Frontal cortex (tissue), 4 donors: ENCODE data around the gene WDFY1. TPM values are rescaled to one million over a fixed set of nuclear protein-coding genes. Genes with fewer than 3 reads are reported as not detected.

ENCODE experiments used
- DNase-seq, 2 donors: peaks; one replicate each; pipeline ENCODE4 v3.0.0; 2012; ENCODE audit warnings: low spot score in 2 of 2
- FAIRE-seq: peaks from 2 replicates; lab custom pipeline; 2012; peaks lifted over from hg19 to GRCh38; lab: Jason Lieb, UNC
- total RNA-seq: library from RNA; depleted of rRNA; stranded (reverse); fragments of >200 nt; gene quantifications from one replicate; pipeline ENCODE4 v1.2.3, GENCODE V29; 2014
- donor health status: control.
- donor health status: control.
- donor health status: control.

Gene WDFY1
- total RNA-seq, result 50.5 TPM

- DNase-seq (peak; percentile 97), FAIRE-seq (no peak)
Observed at GRCh38 chr2:223944703-223945531, at the start of gene WDFY1. Gene WDFY1, minus strand, starts transcription at chr2:223945335. Its CDS starts 51 bp downstream, at chr2:223945284.

DNA sequence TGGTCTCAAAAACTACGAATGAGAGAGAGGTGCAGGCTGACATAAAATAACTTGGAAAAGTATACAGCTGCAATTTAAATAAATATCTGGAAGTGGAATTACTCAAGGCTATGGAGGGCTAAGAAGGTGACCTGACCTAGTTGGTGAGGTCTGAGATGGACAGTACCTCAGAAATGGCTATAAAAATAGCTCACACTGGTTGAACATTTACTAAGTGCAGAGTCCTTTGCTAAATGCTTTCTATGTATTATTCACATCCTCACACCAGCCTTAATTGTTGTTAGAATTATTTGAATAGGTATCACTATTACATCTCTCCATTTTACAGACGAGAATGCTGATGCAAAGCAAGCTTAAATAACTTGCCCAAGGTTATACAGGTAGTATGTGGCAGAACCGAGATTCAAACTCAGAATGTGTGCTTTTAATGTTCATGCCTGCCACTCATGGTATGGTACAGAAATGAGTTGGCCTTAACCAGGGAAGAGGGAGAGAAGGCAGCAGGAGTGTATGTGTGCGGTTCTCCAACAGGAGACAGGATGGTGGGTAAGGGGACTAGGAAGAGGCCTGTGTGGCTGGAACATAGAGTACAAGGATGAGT, 49.5 kb upstream of the WDFY1 start:
- DNase-seq (no peak), FAIRE-seq (no peak)

DNA sequence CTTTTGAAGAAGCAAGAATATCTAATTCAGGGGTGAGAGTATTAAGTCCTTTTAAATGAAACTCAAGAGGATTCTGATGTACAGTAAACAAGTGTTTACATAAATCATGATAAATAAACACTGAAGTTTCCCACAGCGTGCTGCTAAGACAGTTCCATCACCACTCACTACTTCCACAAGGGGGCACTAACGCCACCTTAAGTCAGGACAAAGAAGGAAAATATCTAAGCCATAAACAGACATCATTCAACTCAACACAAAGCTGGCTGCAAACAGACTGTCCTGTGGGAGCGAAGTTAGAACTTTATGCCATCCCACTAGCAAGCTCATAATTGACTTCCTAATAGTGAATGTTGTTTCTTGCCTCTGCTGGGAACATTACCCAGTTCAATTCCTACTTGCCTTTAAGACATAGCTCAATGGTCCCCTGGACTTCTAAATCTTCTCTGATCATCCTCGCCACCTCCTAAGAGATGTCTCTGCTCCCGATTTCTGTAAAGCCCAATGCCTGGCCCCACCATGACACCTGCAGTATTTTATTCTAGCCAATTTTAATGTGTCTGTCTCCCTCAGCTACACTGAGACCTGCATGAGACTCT, 48.6 kb upstream of the WDFY1 start:
- peak; percentile 88 for FAIRE-seq
- DNase-seq, result peak; percentile 50 to 69

DNA sequence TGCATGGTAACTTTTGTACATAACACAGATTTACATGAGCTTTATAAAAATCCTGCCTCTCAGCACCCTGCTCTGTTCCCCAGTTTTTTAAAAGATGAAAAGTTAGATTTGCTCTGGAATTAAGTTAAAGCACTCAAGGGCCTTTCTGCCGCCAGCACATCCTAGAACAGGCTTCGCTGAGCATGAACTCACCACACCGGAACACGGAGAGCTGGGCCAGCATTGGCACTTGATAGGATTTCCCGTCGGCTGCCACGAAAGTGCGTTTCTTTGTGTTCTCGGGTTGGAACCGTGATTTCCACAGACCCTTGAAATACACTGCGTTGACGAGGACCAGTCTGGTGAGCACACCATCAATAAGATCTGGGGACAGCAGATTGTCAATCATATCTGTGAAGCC, 46.5 kb upstream of the WDFY1 start:
- no peak for DNase-seq
- no peak for FAIRE-seq

DNA sequence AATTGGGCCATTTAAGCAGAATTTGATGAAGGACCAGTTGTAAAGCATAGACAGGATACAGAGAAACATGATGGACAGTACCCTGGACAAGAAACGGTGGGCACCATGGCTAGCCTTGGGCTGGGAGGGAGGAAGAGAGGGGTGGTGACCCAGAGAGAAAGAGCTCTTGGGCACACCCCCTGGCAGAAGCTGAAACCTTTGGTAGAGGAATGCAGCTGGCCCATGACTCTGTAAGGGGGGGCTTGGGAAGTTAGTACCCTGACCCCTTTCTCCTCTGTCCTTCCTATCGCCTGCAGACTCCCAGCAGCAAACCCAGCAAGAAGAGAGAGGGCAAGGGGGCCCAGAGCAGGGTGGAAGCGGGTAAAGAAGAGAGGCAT, 44.7 kb upstream of the WDFY1 start:
- no peak for FAIRE-seq
- no peak for DNase-seq

GRCh38 chr2:223989206-223989855, 44.2 kb upstream of the WDFY1 start:
- FAIRE-seq (no peak), DNase-seq (no peak)

GRCh38 chr2:223981241-223981640, 36.1 kb upstream of the WDFY1 start:
- no peak for FAIRE-seq
- DNase-seq, result no peak

- no peak for DNase-seq
- no peak for FAIRE-seq
Observed at GRCh38 chr2:223980803-223981202, 35.7 kb upstream of the WDFY1 start.

- FAIRE-seq (no peak), DNase-seq (no peak)
Observed at GRCh38 chr2:223980397-223980735, 35.2 kb upstream of the WDFY1 start.

DNA sequence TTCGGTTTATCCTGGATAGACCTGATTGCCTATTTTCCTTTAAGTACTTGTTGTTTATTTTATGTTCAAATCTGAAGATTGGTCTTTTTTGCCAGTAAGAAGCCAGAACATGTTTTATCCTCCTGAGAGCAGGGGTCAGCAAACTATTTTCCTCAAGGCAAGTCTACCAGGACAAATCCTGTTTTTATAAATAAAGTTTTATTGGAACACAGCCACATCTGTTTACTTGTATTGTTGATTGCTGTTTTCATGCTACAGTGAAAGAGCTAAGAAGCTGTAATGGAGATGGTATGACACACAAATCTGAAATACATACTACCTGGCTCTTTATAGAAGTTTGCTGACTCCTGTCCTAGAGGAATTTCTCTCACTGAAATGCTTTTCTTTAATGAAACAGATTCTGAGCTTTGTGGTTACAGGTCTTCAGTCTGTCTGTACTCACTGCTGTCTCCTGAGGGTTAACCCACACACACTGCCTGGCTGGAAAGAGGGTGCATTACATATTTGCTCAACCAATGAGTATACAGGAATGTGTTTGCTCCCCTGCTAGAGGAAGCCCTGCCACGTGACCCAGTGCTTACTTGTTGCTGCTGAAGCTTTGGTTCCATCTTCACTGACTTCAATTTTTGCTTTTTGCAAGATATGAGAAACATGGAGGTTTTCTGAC, 34.7 kb upstream of the WDFY1 start:
- no peak for FAIRE-seq
- DNase-seq, result no peak

- DNase-seq, result no peak
- no peak for FAIRE-seq
Observed at GRCh38 chr2:223978451-223978850, 33.3 kb upstream of the WDFY1 start.

DNA sequence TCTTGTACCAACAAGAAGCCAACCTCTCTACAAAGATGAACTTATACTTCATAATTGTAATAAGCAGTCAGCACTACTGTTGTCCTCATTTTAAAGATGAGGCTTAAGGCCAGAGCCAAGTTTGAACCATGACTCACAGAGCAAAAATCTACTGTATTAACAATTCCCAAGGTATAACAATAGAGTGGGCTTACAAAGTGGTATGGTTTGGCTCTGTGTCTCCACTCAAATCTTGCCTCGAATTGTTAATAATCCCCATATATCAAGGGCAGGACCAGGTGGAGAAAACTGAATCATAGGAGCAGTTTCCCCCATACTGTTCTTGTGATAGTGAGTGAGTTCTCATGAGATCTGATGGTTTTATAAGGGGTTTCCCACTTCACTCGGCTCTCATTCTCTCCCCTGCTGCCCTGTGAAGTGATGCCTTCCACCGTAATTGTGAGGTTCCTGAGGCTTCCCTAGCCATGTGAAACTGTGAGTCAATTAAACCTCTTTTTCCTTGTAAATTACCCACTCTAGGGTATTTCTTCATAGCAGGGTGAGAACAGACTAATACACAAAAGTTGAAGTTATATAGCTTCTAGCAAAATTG, 31.6 kb upstream of the WDFY1 start:
- FAIRE-seq, result no peak
- no peak for DNase-seq

DNA sequence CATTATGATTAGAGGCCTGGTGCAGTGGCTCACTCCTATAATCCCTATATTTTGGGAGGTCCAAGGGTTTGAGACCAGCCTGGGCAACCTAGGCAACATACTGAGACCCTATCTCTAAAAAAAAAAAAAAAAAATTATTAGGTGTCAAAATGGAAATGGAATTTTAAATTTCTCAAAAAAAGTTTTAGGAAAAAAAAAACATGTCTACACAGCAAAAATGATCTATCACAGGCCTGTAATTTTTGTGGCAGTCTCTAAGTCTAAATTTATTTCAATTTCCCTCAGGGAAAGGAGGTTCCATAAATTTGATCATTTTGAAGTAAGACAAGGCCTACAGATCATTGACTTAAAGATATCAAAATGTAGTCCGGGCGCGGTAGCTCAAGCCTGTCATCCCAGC, 28.5 kb upstream of the WDFY1 start:
- no peak for DNase-seq
- FAIRE-seq, result no peak

GRCh38 chr2:223972656-223973102, 27.5 kb upstream of the WDFY1 start:
- no peak for FAIRE-seq

DNA sequence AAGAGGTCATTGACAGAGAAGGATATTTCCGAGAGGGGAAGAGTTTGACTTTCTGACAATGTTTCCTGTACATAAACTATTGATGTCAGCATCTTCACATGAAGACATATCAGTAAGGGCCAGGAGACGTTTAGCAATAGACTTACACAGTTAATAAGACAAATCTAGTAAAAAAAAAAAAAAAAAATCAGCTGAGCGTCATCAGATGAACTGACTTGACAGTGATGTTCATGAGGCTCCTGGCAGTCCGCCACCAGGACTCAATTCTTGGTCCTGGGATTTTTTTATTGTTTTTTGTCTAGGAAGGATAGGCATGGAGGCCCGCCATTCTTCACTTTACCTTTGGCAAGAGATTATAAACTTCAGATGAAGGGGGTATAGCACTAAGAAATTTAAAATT, 26.6 kb upstream of the WDFY1 start:
- no peak for DNase-seq
- no peak for FAIRE-seq

More at GRCh38 chr2:223972656-223973102, 27.5 kb upstream of the WDFY1 start:
- no peak for DNase-seq

GRCh38 chr2:223970343-223971128, 25.4 kb upstream of the WDFY1 start:
- peak; percentile 88 for FAIRE-seq

GRCh38 chr2:223969856-223970255, 24.7 kb upstream of the WDFY1 start:
- FAIRE-seq (no peak), DNase-seq (no peak)

More at GRCh38 chr2:223970343-223971128, 25.4 kb upstream of the WDFY1 start:
- DNase-seq, result peak in 1 of 2 donors; percentile 19

GRCh38 chr2:223969315-223969714, 24.2 kb upstream of the WDFY1 start:
- no peak for FAIRE-seq

GRCh38 chr2:223967981-223968380, 22.8 kb upstream of the WDFY1 start:
- DNase-seq (no peak), FAIRE-seq (no peak)

More at GRCh38 chr2:223969315-223969714, 24.2 kb upstream of the WDFY1 start:
- DNase-seq, result no peak
